GM10266 (cell line): ENCODE results near the gene KRT39.

Source experiments
- DNase-seq: peaks from one replicate; pipeline ENCODE4 v3.0.0; 2012; ENCODE audit errors: extremely low spot score
- CTCF ChIP-seq: IDR thresholded peaks from 2 replicates; pipeline ENCODE4 v1.5.1; 2012; ENCODE audit warnings: mild to moderate bottlenecking, low read depth; ENCODE audit not compliant: control insufficient read depth, insufficient read depth; ENCODE audit errors: missing control alignments

Gene KRT39

GRCh38 chr17:40966848-40967247 is at the start of gene KRT39:
Gene KRT39 (minus strand): TSS chr17:40966948. CDS start chr17:40966856, 92 bp downstream.
- TF ChIP-seq CTCF = no peak
- no peak for DNase-seq

- no peak for TF ChIP-seq CTCF
- no peak for DNase-seq
Measured at GRCh38 chr17:41015454-41015853, 48.7 kb upstream of the KRT39 start.

GRCh38 chr17:41013606-41014005 is 46.9 kb upstream of the KRT39 start:
- no peak for TF ChIP-seq CTCF
- no peak for DNase-seq

GRCh38 chr17:41013181-41013580 is 46.4 kb upstream of the KRT39 start:
- no peak for TF ChIP-seq CTCF
- DNase-seq = no peak

- DNase-seq = no peak
- TF ChIP-seq CTCF = no peak
Measured at GRCh38 chr17:41012326-41013120, 45.8 kb upstream of the KRT39 start.

- no peak for DNase-seq
- TF ChIP-seq CTCF = no peak
Measured at GRCh38 chr17:41010441-41010840, 43.7 kb upstream of the KRT39 start.

GRCh38 chr17:41009936-41010335 is 43.2 kb upstream of the KRT39 start:
- DNase-seq = no peak
- TF ChIP-seq CTCF = no peak
